DND-41 (cell line): Measurements from ENCODE around the gene SH3RF3.

Experiments
- CTCF ChIP-seq: IDR thresholded peaks from 2 replicates; pipeline ENCODE4 v1.5.1; 2012; ENCODE audit warnings: borderline replicate concordance, low read length, moderate library complexity, mild to moderate bottlenecking; ENCODE audit not compliant: poor library complexity, severe bottlenecking; ENCODE audit errors: extremely low read depth
- EZH2 ChIP-seq: IDR thresholded peaks from 3 replicates; pipeline ENCODE4 v1.6.1; 2012; ENCODE audit warnings: borderline replicate concordance, low read depth, mild to moderate bottlenecking, moderate library complexity, low read length, inconsistent platforms; ENCODE audit not compliant: severe bottlenecking

- TF ChIP-seq CTCF: no peak
- no peak for TF ChIP-seq EZH2
Observed at GRCh38 chr2:109320195-109320922, 191.4 kb downstream of the SH3RF3 start.
